Raji (cell line): ENCODE data around the gene TRAPPC2B.
A peak's percentile ranks its signal among the peaks of the same experiment; 100 is the strongest.

Source experiments
- POLR2A ChIP-seq: IDR thresholded peaks from 2 replicates; pipeline ENCODE4 v1.6.1; 2011; ENCODE audit warnings: low read depth, low read length, control low read depth; ENCODE audit not compliant: insufficient read depth

TRAPPC2B gene

DNA sequence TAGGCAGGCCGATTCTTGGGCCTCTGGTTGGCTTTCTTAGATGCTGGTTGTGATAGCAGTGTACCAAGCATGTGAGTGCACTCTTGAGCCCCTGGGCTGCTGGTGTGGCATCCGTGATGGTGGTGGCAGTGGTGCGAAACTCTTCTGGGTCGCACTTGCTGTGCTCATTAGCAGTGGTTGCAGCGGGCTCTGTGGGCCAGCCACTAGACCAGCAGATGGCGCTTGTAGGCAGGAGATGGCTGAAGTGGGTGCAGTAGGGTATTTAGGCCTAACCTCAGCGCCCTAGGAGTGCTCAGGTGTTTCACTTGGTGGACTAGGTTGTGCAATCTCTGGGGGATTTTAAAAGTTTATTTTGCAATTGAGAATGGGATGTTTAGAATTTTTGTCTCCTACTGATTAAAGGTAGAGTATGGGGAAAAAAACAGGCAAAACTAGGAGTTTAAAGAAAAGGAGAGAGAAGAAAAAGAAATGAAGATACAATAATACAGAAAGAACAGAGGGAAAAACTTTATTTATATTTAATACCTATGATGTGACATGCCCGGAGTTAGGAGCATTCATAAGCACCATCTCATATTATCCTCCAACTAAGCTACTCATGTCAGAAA is 43.3 kb downstream of the TRAPPC2B start:
- TF ChIP-seq POLR2A: no peak

DNA sequence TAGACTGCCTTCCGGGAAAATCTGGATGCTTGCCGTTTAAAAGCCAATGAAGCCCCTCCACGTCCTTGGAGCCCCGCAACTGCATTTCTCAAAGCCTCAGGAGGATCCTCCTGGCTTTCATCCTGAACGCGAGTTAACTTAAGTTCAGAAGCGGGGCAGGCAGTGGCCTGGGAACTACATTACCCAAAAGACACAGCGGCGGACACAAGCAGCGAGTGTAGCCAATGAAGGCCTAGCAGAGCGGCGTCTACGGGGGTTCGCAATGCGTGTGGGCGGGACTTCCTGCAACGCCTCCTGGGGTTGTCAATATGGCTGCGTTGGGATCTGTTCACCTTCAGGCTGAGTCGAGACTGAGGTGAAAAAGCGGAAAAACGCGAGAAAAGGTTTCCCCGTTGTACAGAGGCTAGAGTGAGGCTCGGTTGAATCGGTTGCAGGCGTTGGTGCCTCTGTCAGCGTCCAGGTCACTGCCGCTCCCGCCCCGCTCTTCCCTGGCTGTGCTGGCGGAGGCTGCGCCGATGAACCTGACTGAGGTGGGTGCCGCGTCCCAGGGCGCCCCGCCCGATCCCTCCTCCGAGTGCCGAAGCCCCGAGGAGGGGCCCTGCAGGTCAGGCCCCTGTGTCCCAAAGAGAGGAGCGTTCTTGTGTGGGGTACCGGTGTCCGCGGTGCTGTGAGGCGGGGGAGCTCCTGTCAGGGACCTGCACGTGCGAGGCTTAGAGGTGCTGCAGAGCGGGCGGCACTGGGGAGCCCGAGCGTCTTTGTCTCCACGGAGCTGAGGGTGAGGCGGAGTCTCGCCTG is 47.7 kb downstream of the TRAPPC2B start, which contains the start of gene ZNF17:
ZNF17 (plus strand) TSS at position 285 of the 795 bp plus-strand sequence. CDS start 2,455 bp downstream, outside the sequence.
- peak; percentile 58 for TF ChIP-seq POLR2A
